Stimulated activated naive CD4-positive, alpha-beta T cell (primary cell): ENCODE measurements around the gene POLR2L.

Experiments
- DNase-seq, 6 experiments: peaks; one replicate each; lab custom pipeline; 2025; lab: John Stamatoyannopoulos, UW

Gene POLR2L

DNA sequence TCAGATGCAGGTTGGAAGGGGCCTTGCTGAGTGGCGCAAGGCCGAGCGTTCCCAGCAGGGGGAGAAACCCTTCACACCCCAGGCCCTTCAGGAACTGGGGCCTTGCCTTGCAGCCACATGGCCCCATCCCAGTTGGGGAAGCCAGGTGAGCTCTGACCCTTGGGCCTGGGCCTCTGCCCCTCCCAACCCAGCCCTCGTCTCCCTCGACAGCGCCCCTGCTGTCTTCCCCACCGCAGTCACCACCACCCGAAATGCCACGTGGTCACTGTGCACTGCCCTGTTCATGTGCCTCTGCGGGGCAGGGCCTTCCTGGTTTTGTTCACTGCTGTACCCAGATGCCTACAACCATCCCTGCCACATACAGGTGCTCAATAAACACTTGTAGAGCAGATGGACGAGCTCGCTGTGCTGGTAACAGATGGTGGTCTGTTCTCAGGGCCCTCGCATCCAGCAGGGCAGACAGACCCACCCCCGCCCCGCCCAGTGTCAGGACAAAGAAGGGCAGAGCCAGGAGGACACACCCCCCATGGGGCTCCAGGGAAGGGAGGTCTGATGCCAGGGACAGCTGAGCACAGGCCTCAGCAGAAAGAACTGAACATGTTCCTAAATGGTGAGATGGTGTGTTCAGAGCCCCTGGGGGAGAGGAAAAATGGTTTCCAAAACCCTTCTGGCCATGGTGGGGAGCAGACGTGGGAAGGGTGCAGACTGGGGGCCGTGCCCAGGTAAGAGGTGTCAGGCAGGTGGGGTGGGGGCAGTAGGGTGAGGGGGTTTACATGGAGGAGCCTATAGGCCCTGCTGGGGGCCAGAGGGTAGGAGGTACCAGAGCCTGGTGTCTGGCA lies 3.7 kb downstream of the POLR2L start:
- no peak for DNase-seq

DNA sequence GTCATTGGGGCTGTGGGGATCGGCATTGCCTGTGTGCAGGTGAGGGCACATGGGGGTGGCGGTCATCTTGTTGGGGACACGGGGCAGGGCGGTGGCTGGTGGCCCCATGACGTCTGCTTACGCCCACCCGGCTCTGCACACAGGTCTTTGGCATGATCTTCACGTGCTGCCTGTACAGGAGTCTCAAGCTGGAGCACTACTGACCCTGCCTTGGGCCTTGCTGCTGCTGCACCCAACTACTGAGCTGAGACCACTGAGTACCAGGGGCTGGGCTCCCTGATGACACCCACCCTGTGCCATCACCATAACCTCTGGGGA lies 4.4 kb downstream of the POLR2L start:
- DNase-seq: no peak

DNA sequence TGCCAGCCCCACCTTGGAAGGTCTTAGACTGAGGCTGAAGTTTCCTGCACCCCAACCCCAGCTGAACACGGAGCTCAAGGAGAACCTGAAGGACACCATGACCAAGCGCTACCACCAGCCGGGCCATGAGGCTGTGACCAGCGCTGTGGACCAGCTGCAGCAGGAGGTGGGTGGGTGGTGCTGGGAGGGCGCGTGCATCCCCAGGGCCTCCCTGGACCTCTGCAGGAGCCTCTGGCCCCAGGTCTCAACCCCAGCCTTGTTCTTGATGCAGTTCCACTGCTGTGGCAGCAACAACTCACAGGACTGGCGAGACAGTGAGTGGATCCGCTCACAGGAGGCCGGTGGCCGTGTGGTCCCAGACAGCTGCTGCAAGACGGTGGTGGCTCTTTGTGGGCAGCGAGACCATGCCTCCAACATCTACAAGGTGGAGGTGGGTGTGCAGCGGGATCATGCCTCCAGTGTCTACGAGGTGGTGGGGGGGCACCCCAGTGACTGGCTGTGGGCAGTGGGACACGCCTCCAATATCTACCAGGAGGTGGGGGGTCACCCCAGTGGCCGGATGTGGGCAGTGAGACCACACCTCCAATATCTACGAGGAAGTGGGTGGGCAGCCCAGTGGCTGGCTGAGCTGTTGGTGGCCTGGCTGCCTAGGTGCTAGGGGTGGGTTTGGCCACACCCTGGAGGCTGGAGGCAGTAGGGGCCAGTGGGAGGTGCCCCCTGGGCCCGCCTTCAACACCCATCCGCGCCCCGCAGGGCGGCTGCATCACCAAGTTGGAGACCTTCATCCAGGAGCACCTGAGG lies 4.9 kb downstream of the POLR2L start:
- DNase-seq: no peak

DNA sequence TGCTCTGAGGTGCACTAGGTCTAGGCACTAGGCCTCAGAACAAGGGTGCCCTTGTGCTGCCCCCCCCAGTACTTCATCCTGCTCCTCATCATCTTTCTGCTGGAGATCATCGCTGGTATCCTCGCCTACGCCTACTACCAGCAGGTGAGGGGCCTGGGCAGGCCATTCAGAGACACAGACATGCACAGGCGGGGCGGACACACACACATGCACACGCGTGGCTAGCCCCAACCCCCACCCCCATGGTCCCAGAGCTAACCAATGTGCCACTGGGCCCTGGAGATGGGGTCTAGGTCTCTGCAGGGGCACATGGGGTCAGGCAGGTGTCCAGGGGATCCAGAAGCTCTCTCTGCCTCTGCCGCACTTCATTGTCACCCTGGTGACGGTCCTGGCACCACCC lies 5.6 kb downstream of the POLR2L start:
- no peak for DNase-seq

DNA sequence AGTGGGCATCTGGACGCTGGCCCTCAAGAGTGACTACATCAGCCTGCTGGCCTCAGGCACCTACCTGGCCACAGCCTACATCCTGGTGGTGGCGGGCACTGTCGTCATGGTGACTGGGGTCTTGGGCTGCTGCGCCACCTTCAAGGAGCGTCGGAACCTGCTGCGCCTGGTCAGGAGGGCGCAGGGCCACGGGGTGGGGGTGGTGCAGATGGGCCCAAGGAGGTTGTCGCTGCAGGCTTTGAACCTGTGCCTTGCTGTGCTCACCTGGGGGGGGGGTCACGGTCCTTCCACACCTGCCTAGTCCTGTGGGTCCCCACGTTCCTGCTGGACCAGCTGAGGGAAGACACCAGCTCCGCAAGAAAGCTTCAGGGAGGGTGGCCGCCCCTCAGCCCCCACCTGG lies 6.1 kb downstream of the POLR2L start:
- no peak for DNase-seq

DNA sequence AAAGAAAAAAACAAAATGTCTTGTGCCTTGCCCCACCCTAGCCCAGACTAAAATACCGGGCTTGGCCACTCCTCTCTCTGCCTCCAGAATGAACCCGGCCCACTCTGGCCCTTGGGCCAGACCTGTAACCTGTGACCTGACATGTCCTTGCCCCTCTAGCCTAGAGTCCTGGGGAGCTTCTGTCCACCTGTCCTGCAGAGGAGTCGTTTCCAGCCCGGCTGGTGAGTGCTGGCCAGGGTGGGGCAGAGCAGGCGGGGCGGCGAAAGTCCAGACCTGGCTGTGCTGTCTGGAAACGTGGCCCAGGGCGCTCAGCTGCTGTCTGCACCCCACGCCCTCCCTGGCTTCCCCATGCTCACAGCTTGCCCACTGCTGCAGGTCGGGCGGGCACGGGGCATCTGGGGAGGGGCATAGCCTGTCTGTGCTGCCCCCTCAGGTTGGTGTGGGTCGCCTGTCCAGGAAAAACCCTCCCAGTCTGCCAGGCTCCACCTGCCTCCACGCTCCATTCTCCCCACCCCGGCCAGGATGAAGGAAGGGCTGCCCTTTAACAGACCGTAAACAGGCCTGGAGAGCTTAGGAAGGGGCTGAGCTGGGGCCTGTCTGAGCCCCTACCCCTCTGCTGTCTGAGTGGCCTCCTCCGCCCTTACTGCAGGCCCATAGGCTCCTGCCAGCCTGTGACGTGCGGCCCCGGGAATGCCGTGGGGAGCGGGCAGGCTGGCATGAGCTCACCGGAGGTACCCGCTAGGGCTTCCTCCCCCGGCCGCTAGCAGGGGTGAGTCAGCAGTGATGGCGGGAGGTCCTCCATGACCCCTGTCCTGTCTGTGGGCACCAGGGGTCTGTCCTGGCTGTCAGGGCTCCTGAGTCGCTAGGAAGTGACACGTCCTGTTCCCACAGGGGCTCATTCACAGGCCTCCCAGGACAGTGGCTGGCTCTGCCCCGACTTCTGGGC lies 7.7 kb downstream of the POLR2L start:
- DNase-seq: no peak

DNA sequence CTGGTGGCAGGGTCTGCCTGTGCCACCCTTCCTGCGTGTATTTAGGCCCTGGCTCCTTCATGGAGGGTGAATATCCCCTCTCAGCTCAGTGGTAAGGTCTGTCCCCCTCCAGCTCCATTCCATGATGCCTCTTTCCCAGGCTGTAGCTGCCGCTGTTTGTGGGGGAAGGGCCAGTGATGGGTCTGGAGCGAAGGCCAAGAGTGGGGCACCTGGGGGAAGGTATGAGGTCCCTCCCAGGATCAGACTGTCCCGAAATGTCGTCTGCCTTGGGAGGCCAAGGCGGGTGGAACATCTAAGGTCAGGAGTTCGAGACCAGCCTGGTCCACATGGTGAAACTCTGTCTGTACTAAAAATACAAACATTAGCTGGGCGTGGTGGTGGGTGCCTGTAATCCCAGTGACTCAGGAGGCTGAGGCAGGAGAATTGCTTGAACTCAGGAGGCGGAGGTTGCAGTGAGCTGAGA lies 8.4 kb downstream of the POLR2L start:
- DNase-seq: no peak

DNA sequence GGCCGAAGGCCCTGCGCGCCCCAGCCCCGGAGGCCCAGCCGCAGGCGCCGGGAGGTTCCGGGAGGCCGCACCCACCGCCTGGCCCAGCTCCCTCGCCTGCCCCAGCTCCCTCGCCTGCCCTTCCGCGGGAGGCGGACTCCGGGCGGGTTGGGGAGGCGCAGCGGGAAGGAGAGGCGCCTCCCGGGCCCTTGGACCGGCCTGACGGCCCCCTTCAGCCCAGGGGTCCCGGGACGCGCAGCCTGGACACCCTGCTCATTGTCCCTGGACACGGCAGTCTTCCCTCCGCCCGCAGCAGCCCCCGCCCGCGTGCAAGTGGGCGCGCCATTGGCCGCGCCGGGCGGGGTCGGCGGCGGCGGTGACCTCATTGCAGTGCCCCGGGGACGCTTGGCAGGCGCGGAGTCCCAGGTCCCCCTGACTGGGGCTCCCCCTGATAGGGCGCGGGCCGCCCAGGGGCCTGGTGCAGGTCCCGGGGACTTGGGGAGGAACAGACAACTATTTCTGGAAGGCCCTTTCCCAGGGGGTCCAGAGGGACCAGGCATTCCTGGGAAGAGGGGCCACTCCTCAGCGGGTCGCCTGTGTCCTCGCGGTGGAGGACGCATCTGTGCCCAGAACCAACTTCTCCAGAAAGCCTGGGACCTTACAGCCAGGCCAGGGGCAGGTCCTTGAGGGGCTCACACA lies 9.1 kb downstream of the POLR2L start:
- no peak for DNase-seq

DNA sequence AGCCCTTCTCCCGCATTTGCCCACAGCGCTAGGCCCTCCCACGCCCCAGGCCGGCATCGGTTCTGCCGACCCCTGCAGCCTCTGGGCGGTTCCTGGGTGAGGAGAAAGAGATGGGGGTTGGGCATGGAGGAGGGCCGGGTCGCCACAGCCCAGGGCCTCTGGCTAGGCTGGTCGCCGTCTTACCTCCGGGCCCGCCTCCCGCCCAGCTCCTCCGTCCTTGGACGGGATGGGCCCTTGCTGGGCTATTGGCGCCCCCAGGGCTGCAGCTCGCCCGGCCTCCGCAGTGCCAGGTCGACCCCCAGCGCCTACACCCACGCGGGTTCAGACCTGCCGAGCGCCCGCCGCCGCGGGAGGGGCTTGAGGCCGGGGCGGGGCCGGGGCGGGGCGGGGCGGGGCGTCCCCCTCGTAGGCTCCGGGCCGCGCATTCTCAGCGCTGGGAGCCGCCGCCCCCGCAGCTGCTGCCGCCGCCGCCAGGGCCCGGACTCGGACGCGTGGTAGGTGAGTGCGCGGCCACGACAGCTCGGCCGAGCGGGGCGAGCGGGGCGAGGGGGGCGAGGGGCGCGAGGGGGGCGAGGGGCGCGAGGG lies 9.7 kb downstream of the POLR2L start, which contains the start of gene CD151:
TSS of gene CD151 (plus strand) at position 424 of the 585 bp plus-strand sequence. CDS start 3,118 bp downstream, outside the sequence.
- peak in 1 of 6 experiments; percentile 25 for DNase-seq

DNA sequence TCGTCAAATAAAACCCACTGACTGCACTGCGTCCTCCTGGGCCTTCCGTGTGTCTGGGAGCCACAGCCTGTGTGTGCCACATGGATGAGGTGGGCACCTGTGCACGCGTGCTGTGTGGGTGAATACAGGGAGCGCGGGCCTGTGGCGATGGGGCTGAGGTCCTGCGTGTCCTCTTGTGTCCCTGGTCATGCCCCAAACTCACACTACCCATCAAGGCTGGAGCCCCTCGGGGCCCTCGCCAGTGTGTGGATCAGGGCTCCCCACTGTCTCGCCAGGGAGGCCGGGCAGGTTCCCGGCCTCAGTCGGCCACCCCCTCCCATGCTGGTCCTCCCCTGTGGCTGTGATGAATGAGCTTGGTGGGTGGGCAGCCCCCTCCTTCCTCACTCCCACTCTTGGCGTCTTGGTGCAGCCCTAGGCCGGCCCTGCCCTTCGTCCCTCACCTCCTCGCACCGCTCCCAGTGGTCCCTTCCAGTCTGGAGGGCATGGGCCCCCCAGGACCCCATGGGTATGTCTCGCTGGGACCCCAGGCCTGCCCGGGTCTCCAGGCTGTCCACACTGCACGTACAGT lies 10.3 kb downstream of the POLR2L start:
- DNase-seq: no peak

DNA sequence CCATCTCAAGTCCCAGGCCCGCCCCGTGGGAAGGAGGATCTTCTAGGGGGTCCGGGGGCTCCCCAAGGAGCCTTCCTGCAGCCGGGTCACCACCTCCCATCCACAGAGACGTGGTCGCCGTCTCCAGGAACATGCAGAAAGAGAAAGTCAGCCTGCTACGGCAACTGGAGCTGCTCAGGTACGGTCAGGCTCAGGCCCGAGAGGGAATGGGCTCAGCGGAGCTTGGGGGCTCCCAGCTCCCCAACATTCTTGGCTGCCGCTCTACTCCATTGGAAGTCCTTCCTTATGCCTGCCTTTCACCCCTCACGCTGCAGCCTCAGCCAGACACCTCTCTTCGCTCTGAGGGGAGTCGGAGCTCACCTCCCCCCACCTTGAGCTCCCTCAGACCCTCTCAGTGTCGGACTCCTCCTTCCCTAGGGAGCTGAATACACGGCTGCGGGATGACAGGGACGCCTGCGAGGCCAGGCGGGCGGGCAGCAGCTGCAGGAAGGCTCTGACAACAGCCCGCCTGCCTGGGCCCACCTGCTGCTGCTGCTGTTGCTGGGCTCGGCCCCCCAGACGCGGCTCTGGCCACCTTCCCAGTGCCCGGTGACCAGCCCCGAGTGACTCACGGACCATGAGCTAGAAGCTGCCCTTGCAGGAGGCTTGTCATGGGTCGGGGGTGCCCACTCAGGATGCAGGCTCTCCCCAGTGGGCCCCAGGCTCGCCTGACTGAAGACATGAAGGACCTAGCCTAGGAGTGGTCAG lies 11.0 kb downstream of the POLR2L start:
- DNase-seq: no peak

DNA sequence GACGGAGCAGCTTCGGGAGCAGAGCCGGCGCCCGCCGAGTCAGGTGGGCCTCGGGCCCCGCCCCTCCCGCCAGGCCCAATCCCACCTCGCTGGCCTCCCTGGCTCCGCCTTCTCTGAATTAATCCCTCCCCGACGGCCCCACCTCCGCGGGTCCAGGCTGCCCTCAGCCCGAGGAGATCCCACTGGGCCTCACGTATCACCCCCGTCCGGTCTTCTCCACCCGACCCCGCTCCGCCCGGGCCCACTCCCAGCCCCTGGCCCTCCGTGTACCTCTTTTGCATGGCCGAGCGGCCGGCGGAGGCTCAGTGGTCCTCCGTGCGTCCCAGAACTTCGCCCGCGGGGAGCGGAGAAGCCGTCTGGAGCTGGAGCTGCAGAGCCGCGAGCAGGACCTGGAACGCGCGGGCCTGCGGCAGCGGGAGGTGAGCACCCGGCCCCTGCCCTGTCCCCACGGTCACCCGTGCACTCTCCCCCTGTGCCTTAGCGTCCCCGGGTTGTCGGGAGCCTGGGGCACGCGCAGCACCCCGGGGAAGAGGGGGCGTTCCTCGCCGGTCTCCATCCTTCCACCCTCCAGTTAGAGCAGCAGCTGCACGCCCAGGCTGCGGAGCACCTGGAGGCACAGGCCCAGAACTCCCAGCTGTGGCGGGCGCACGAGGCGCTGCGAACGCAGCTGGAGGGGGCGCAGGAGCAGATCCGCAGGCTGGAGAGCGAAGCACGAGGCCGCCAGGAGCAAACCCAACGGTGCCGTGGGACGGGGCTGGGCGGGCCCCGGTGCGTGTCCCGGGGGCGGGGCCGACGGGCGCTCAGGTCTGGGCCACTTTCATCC lies 11.8 kb downstream of the POLR2L start:
- DNase-seq: peak in 3 of 6 experiments; percentile 36 to 51 (median 47)

DNA sequence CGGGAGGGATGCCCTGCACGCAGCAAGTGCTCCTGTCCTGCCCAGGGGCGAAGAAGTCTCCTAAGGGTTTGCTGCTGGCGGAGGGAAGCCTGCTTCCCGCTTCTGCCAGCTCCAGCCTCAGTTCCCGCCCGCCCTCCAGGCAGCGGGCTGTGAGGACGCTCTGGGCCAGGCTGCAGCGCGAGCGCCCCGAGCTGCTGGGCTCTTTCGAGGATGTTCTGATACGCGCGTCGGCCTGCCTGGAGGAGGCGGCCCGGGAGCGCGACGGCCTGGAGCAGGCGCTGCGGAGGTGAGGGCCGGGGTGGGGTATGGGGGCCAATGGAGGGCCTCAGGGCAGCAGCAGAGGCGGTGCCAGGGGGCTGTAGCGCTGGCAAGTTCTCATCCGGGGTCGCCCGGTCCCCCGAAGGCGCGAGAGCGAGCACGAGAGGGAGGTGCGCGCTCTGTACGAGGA lies 12.5 kb downstream of the POLR2L start:
- DNase-seq: peak in 1 of 6 experiments; percentile 56

DNA sequence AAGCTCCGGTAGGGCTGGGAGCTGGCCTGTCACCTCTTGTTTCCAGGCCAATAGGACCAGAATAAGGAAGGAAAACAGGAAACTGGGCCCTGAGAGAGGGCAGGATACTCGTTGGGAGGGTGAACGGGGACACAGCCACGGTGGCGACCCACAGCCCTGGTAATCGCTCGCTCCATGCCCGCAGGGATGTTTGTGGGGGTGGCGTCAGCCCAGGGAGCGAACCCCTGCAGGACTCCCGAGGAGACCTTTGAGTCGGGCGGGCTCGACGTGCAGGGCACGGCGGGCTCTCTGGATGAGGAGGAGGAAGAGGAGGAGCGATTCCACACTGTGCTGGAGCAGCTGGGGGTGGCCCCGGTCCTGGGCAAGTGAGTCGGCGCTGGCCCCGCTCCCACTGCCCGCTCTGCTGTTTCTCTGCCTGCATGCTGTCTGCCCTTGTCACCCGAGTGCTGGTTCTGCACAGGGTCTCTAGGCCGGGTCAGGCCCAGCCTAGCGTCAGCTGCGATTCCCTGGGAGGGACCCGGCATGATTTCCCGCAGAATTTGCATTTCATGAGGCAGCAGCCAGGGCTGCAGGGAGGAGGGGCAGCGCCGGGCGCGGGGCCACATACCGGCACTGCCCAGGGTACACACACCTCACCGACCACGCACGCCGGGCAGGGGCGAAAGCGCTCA lies 13.0 kb downstream of the POLR2L start:
- no peak for DNase-seq

DNA sequence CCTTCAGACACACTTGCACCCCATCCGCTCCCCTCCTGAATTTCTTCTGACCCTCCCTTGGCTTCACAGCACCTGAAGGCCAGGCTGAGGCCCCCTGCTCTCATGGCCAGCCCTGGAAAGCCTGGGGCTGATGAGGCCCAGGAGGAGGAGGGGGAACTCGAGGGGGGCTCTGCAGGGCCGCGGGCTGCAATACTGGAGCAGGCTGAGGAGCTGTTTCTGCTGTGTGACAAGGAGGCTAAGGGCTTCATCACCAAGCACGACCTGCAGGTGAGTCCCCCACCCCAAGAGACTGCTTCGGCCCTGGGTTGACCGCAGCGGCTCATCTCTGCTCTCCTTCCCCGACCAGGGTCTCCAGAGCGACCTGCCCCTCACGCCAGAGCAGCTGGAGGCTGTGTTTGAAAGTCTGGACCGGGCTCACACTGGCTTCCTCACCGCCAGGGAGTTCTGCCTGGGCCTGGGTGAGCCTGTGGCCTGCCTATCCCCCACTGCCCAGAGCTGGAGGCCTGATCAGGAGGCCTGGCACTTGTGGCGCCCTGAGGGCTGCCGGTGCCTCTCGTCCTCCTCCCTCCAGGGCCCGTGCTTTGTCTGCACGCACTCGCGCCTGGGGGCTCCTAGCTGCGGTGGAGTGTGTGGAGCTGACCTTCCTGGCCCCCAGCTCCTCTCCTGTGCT lies 13.7 kb downstream of the POLR2L start:
- no peak for DNase-seq

DNA sequence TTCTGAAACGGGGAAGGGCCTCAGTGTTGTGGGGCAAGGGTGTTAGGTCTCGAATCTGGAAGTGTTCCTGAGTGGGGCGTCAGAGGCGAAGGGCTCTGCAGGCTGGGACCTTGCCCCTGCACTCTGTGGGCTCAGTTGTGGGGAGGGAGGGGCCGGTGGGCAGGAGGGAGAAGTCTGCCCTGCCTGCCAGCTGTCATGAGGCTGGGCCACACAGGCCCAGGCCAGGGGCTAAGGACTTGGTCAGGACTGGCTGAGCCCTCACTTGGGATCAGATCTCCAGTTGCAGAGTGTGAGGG lies 14.5 kb downstream of the POLR2L start, which contains the start of gene CRACR2B:
TSS of gene CRACR2B (plus strand) at position 23 of the 296 bp plus-strand sequence. CDS start 689 bp downstream, outside the sequence.
- no peak for DNase-seq

DNA sequence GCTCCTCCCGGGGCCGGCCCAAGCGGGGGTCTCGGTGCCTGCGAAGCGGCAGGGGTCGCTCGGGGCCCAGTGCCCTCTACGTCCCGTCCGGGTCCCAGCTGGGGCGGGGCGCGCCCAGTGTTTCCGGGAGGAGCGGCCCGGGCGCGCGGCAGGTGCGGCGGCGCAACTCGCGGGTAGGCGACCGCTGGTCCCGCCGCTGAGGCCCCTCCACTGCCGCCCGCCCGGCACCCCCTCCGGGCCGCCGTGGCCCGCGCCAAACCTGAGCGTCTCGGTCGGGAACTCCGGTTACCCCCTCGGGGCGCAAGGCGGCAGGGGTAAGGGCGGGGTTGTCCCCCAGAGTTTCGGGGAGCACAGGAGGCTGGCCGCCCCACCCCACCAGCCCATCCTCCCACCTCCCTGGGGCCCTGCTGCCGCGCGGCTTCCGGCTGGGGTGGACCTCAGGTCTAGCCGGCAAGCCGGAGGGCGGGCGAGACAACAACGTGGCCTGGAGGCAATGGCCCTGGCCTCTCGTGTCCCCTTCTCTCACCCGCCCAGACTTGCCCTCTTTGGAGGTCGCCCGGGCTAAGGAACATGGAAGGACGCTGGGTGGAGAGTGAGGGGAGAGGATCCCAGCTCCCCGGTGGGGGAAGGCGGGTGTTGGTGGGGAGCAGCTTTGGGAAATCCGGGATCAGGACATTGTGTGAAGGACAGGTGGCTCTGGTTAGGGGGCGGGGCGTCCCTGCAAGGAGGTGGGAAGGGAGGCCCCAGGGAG lies 15.0 kb downstream of the POLR2L start:
- no peak for DNase-seq
